Hippocampal formation (tissue), 2 donors: Measurements from ENCODE around the gene SNTG2.

Source experiments
- DNase-seq, 2 donors: peaks; one replicate each; lab custom pipeline; 2025; lab: John Stamatoyannopoulos, UW

SNTG2 gene

DNA sequence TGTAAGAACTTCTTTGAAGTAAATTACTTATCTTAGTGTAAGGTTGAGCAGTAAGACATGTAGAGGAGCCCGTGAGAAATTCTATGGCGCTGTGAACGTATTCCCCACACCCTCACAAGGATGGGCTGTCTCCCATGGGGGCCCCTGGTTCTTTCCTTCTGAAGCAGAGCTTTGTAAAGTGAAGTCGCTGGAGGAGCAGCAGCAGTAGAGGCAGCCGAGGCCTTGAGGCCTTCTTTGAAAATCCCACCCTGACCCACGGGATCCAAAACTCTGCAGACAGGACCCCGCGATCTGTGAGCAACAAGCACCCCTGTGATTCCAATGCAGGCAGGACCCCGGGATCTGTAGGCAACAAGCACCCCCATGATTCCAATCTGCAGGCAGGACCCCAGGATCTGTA is 23.8 kb upstream of the SNTG2 start:
- DNase-seq, result no peak

- DNase-seq, result no peak
Observed at GRCh38 chr2:929011-929735, 21.5 kb upstream of the SNTG2 start.

GRCh38 chr2:929925-930324 is 20.7 kb upstream of the SNTG2 start:
- no peak for DNase-seq

DNA sequence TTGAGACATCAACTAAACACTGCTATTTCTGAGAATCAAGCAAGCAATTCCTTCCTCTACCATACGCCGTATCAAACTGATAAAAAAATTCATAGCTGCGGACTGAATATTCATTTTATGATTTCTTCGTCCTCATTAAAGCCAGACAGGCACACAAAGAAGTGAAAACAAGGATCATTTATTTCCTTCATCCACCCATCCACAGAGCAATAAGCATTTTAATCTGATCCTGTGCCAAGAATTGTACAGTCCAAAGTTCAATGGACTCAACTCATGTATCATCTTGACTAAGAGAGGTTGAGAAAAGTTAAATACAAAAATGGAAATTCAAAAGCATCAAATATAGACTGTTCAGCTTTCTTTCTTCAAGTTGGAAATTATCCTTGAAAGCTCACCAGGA is 19.7 kb upstream of the SNTG2 start:
- no peak for DNase-seq

DNA sequence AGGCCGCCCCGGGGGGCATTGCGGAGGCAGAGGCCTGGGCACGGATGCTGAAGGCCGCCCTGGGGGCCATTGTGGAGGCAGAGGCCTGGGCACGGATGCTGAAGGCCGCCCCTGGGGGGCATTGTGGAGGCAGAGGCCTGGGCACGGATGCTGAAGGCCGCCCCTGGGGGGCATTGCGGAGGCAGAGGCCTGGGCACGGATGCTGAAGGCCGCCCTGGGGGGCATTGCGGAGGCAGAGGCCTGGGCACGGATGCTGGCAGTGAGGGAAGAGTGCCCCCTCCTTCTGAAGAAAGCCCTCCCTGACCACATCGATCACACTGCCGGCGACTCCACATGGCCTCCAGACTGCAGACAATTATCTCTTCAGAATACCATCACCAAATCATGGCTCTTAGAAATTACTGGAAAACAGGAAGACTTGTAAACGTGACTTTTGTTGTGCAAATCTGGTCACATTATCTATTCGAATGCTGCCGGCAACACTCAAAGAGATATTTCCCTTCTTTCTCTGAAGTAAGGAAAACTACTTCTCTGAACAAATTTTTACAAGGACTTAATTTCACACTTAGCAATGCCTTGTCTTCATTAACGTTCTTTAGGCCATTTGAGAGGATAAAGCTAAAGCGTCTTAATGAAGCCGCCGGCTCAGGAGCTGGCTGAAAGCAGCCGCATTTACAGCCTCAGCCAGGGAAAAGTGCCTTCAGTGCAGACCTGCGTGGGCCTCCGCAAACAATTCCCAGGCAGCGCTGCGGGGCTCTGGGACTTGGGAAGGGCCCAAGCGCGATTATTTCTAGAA is 18.1 kb upstream of the SNTG2 start:
- DNase-seq, result no peak

DNA sequence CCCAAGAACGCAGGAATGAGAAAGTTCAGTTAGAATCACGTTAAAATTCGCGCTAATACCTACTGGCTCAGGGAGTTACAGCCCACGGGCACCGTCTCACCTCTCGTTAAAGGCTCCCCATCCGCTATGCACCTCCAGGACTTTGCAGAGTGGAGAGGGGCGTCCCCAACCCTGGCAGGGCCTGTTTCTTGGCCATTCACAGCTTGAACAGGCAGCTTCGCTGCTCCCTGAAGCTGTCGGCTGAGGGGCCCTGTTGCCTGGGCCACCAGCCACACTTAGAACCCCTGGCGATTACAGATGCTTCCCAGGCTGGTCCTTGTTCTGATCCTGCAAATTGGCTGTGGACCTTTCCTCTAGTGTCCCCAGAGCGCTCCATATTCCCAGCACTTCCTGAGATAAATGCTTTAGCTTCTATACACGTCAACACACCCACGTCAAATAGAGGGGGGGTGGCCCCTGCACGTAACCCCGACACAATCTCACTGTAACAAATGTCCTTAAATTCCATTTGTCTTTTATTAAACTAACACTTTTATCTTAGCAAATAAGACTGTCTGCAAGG is 16.8 kb upstream of the SNTG2 start:
- DNase-seq, result no peak

- DNase-seq, result no peak
Observed at GRCh38 chr2:937530-937929, 13.1 kb upstream of the SNTG2 start.

DNA sequence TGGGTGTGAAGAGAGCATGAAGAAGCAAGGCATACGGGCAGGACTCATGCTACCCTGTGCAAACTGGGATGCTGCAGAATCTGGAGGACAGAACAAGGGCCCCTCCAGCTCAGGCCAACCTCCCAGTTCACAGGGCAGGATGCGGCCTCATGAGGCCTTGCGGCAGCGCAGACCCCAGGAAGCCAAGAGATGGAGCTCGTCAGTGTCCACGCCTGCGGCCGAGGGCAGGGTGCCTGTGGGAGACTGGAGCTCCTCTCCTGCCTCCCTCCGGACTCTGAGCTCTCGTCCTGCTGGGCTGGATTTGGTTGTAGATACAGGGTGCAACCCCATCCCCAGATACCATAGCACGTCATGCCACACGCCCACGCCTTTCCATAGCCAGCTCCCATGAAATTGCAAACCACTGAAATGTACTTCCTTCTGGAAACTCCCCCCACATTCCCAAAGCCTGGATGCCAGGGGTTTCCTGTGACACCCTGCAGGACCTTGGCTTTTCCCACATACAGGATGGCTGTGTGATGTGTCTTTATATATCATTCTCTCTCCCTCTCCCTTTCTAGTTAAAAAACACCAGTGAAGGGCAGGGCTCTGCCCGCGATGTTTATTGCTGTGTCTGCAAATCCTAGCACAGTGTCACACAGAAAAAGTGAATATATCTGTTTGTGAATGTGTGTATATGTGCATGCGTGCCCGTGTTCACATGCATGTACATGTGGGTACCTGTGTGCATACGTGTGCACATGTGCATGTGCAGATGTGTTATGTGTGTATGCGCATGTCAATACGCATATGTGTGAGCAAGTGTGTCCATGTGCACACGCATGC is 12.3 kb upstream of the SNTG2 start:
- no peak for DNase-seq

DNA sequence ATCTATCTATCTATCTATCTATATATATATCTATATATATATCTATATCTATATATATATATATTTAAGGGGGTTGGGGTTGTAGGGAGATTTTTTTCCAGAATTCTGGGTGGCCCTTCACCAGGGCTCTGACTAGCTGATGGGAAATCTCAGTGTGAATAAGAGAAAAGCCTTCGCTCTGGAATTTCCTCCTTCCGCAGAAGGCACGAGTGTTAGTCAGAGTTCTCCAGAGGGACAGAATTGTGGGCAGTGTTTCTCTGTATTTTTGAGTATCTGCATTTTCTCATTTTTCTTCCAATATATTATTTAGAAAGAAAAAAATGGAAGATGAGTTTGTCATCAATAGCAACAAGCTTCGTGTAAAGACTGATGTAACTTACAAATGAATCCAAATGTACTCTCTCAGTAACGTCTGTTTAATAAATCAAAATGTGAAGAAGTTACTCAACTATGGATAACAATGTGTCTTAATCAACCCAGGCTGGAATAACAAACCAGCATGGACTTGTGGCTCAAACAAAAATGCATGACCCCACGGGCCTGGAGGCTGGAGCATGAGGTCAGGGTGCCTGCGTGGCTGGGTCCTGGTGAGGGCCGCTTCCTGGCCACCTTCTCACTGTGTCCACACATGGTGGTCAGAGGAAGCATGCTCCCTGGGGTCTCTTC is 10.6 kb upstream of the SNTG2 start:
- DNase-seq, result no peak

GRCh38 chr2:941871-942270 is 8.8 kb upstream of the SNTG2 start:
- DNase-seq, result no peak

DNA sequence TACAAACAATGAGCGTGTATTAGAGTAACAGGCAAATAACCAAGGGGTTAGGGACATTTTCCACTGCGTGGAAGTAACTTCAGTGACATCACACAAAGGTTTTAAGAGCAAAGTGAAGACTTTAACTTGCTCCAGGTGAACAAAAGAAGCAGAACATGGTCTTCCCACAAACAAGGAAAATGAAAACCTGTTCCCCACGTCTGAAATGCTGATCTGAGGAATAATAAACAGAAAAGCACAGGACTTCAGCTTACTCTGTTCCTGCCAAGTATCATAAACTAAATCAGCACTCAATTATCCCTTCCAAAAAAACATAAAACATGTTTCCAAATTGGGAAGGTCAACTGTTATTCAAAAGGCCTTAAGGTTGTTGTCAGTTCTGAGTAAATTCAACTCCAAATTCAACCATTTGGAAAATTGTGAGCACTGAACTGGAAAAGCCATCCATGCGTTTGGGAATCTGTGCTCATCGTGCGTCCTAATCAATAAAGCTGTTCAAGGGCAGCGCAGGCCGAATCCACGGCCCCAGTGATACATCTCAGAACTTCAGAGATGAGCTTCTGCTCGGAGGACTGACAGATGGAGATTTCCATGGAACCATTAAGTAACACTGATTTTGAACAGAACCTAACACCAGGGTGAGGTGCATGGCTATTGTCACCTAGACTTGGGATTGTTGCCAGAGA is 7.7 kb upstream of the SNTG2 start:
- DNase-seq, result no peak

GRCh38 chr2:943461-943797 is 7.2 kb upstream of the SNTG2 start:
- no peak for DNase-seq

DNA sequence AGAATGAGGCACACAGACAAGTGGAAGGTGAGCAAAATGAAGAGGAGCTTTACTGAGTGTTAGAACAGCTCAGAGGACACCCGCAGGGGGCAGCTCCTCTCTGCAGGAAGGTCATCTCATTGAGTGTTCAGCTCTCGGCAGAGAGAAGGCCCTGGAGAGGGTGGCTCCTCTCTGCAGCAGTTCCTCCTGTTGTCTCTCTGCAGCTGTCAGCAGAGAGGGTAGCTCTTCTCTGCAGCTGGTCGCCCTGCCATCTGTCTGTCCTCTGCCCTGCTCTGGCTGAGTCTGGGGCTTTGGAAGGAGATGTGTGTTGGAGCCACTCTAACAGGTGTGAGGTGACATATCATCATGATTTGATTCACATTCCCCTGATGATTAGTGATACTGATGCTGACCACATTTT is 6.8 kb upstream of the SNTG2 start:
- no peak for DNase-seq

GRCh38 chr2:944693-945092 is 6.0 kb upstream of the SNTG2 start:
- DNase-seq, result no peak

DNA sequence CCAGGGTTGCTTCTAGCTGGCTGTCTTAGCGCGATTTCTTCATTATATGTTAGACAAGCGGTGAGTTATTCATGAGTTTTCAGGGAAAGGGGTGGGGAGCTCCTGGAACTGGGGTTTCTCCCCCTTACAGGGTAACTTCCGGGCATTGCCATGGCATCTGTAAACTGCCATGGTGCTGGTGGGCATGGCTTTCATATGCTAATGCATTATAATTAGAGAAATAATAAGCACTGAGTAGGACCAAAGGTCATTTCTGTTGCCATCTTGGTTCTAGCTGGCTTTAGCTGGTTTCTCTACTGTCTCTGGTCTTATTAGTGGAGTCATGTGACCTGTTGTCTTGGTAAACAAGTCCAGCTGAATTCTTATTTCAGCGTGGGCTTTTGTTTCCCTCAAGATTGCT is 5.5 kb upstream of the SNTG2 start:
- DNase-seq, result no peak

DNA sequence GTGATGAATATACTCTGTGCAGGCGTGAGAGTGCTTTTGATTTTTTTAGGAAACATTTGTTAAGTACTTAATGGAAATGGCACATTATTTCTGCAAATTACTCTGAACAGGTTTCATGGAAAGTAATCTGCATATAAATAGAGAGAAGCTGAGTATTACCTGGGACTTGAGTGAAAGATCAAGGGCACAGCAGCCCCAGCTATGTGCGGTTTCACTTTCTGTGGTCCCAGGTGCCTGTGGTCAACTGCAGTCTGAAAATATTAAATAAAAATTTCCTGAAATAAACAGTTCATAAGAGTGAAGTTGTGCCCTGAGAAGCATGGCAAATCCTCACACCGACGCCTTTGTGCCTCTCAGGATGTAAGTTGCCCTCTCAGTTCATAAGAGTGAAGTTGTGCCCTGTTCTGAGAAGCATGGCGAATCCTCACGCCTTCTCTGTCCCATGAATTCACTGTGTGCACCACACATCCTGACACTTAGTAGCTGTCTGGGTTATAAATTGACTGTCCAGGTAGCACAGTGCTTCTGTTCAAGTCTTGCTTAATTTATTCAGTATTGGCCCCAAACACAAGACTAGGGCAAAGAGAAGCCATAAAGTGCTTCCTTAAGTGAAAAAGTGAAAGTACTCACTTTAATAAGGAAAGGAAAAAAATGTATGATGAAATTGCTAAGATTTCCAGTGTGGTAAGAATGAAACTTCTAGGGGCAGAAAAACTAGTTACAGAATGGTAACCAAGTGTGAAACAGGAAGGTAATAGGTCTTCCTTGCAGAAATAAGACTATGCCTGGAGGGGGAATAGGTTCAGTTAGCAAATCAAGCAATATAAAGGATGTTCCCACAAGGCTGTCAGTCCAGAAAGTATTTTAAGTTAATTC is 4.3 kb upstream of the SNTG2 start:
- no peak for DNase-seq

GRCh38 chr2:949384-950079 is 1.1 kb upstream of the SNTG2 start:
- DNase-seq, result no peak

DNA sequence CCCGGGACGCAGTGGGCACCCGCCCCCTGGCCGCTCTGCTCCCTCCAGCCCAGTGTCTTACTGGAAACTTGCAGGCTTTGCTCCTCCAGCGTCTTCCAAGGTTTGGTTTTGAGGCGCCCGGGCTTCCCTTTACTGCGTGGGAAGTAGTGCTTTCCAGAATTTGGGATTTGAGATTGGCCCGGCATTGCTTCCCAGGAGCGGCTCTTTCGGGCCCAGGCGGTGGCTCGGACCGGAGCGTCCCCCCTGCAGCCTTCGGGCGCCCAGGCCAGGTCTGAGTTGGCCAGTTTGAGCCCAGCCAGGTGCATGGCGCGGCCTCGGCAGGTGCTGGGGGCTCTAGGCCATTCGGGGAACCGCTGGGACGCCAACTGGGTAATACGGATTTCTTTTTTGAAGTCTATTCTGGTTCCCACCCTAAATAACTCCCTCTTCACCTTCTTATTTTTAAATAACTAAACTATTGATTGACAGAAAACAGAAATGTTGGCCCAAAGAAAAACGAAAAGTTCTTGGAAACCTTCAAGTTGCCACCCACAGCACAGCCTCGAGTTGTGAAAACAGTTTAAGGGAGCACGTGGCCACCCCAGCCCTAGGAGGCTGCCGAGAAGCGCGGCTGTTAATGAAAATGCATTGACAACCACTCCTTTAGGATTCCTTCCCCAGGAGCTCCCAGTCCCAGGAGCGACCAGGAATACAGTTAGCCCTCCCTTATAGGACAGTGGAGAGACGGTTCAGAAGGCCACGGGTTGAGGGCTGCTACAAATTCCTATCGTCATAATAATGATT is 766 bp downstream of the SNTG2 start:
- no peak for DNase-seq

DNA sequence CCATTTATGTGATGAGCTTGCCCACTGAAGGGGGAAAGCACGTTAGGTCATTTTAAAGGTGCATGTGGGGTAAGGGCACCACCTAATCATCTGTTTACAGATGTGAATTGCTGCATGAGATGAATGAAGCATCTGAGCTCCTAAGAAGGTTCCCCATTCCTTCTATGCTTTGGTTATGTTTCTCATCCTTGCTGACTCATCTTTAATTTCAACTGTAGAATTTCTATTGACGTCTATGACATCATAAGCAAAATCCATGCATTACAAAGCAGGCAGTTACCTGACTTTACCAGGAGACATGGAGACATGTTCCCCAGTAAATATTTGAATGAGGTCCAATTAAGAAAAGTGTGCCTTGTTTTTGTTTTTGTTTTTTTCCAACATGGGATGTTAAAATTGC is 2.8 kb downstream of the SNTG2 start:
- no peak for DNase-seq
